Stimulated activated naive CD8-positive, alpha-beta T cell treated with anti-CD3 and anti-CD28 coated beads, Interleukin-15, Interleukin-2, amounts not matched to agents 100 U/mL and 50 U/mL, for 24 hours (primary cell): ENCODE results near the gene EDAR.

ENCODE experiments used
- ATAC-seq: fragments of 150-1000 bp; cut with Tn5 transposase; one replicate; pipeline ENCODE4 v1.10.0; 2021
- DNase-seq: peaks from one replicate; pipeline ENCODE4 v3.0.0; 2021

Gene EDAR

GRCh38 chr2:108852375-108852774 is 136.6 kb downstream of the EDAR start:
- DNase-seq (no peak), ATAC-seq (no peak)

GRCh38 chr2:108847000-108847399 is 142.0 kb downstream of the EDAR start:
- ATAC-seq: no peak
- no peak for DNase-seq

- no peak for ATAC-seq
- no peak for DNase-seq
Observed at GRCh38 chr2:108845923-108846322, 143.1 kb downstream of the EDAR start.
